Fibroblast of skin of left quadriceps (primary cell): ENCODE results near the gene ANKMY1.

Experiments used
- DNase-seq, 2 experiments: peaks; one replicate each; pipeline ENCODE4 v3.0.0-alpha.2; 2013; ENCODE audit warnings: low read depth in 2 of 2

ANKMY1 gene

DNA sequence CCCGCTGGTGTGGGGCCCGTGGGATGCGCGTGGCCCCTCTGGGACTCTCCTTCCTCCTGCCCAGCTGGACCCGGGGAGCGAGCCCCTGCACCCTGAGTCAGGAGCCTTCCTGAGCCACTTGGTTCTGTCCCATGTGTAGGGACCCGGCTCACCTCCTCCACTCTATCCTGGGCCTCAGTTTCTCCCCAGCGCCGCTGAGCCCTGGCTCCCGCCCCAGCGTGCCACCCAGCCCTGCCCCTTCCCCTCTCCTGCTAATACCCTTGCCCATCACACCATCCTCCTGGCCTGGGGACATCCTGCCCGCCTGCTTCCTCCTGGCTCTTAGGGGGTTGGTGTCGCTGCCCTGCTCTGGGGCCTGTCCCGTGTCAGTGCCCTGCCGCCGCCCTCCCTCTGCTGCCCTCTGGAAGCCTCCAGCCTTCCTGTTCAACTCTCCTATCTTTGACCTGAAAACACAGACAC is 97.5 kb downstream of the ANKMY1 start:
- DNase-seq, result no peak

DNA sequence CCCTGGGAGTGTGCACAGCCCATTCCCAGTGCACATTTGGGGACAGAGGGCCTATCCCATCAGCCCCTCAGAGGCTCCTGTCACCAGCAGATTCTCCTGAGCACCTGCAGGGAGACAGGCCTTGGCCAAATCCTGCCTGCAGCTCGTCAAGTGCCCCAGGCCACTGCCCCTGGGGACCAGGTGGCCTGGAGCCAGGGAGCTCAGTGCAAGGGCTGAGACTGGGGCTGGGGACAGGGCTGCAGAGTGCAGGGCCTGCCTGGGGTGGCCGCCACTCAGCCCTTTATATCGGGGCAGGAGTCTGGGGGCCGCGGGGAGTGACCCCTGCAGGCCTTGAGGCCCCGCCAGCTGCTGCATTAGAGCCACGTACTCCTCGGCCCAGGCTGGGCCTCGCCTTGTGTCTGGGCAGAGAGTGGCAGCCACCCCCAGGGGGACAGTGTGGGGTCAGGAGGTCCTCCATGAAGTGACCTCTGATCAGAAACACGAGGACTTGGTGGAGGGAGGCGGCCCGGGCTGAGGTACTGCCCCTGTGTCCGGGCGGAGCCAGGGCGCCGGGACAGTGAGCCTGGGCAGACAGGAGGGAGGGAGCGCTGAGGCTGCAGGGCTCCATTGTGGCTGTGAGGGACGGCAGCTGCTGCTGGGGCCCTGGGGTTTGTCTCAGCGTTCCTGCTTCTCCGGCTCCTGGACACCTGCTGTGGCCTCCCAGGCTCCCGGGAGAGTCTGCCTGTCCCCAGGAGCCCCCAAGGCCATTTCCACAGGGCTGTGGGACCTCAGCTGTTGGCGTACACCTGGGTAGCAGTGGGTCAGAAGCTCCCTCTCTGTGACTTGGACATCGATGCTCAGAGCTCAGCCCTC is 98.2 kb downstream of the ANKMY1 start:
- DNase-seq, result no peak

GRCh38 chr2:240458900-240459391 is 98.8 kb downstream of the ANKMY1 start:
- no peak for DNase-seq

DNA sequence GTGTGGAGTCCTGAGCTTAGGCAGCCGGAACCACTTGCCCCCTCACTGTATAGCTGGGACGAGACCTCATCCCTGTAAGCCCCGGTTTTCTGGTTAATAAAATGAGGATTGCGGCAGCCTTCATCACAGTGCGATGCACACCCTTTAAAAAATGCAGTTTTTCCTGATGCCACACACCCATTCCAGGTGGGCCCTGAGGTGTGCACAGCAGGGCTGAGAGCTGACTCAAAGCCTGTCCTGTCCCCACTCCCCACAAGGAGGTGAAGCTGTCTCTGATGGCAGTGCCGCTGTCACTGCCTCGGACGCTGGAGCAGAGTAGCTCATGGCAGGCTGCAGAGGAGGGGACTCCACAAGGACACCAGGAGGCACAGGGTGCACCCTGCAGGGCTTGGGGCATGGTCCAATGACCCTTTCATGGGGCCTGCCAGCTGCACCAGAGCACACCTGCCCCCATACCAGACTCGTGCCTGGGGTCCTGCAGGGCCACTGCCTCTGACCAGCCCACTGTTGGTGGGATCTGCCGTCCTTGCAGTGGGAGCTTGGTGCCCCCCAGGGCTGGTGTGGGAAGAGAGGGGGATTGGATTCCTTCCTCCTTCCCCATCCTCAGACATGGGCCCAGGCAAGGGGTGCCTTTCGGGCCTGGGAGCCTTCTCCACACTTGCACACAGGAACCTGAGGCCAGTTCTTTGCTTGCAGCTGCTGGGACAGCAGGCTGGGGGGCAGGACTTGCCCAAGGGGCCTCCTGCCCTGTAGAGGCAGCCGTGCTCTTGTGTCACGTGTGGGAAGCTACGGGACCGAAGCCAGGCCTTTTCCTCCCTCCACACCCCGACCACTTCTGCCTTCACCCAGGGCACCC is 99.5 kb downstream of the ANKMY1 start:
- DNase-seq, result no peak

DNA sequence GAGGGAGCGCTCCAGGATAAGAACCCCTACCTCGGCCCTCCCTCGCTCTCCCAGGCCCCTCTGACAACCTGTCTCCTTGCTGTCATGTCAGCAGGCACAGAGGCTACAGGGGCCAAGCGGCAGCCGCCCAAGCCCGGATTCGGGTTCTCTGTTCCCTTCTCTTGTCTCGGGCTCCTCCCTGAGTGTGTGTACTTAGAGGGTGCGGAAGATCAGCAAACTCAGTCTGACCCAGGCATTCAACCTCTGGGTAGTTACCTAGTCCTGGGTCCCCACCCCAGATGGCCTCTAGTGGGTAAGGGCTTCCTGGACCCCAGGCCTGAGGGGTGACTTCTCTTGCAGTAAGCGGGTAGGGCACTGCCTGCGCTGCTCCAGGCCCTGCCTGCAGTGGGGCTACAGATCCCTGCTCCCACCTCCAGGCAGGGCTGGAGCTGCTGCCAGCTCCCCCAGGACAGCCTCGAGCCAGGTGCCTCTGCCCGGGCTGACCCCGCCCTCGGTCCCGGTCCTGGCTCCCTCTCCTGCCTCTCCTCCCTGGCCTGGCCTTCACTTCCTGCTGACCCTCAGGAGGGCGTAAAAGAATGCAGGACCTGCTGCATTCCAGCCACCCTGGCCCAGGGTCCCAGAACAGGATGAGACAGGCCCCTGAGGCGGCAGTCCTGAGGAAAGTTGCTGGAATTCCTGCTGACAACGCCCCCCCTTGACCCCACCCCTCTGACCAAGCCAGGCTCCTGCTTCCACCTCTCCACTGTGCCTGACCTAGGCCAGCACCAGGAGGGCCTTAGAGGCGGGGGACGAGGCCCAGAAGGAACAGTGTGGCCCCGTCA is 100.4 kb downstream of the ANKMY1 start:
- no peak for DNase-seq

- no peak for DNase-seq
Measured at GRCh38 chr2:240456447-240457222, 101.2 kb downstream of the ANKMY1 start.

DNA sequence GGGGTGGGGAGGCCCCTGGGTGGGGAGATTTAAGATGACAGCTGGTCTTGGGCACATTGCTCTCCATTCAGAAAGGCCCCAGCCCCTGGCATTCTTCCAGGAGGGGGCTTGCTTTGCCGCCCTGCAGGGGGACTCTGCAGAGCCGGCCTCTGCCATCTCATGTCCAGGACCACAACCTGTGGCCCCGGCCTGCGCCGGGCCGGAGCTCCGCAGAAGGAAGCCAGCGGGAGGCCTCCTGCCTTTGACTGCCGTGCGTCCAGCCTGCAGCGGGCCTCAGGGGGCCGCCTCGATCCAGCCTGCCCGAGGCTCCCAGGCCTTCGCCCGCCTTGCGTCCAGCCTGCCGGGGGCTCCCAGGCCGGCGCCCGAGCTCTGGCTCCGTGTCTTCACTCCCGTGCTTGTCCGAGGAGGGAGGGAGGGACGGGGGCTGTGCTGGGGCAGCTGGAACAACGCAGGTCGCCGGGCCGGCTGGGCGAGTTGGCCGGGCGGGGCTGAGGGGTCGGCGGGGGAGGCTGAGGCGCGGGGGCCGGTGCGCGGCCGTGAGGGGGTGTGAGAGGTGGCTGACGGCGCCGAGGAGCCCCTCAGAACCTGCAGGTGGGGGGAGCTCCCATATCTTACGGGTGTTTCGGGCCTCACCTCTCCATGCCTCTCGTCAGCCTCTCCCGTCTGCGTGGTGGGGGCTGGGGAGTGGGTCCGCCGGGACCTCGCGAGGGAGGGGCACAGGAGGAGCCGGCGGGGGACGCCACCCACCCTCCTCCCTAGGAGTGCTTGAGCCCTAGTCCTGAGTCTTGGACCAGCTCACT is 101.9 kb downstream of the ANKMY1 start:
- no peak for DNase-seq

DNA sequence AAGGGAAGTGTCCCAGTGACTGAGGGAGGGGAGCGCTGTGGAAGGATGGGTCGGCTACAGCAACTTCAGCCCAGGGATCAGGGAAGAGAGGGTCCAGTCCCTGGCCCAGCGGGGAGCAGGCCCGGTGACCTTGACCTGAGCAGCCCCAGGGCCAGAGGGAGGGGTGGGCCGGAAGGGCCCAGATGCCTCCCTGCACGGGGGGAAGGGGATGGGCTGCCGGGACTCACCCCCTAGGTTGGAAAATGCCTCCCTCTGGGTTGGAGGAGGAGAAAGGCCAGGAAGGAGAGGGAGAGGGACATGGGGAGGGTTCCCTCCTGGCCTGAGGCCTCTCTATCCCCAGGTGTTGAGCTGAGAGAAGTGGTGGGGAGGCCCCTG is 102.5 kb downstream of the ANKMY1 start:
- no peak for DNase-seq

DNA sequence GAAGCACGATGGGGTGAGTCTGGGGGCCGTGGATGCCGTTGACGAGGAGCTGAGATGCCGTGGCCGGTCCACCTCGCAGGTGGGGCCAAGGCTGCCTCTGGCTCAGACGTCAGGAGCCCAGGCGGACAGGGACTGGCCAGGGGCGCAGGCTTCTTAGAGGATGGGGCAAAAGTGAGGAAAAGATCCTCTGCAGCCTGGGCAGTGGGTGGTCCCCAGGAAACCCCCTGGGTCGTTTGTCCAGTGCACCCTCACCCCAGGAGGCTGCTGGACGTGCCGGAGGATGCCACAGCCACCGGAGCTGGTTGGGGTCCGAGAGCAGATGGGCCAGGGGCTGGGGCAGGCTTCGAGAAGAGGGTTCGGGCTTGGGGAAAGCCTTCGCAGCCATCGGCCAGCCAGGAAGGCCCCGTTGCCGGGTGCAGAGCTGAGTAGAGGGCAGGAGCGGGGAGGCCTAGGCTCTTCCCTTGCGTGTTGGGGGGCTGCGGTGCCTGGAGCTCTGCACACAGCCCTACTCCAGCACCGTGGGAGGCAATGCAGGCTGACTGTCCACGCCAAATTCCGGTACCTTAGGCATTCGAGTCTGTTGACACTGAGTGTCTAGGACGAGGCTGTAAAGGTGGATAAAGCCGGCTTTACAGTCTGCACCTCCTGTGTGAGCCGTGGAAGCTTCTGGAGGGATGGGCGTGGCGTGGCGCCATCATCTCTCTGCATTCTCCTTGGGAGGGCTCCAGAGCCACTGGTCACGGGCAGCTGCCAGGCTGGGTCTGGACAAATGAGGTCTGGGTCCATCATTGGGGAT is 103.5 kb downstream of the ANKMY1 start:
- no peak for DNase-seq

- DNase-seq, result no peak
Measured at GRCh38 chr2:240453461-240454105, 104.2 kb downstream of the ANKMY1 start.

GRCh38 chr2:240452462-240453256 is 105.1 kb downstream of the ANKMY1 start:
- no peak for DNase-seq

- no peak for DNase-seq
Measured at GRCh38 chr2:240451791-240452461, 105.9 kb downstream of the ANKMY1 start.

GRCh38 chr2:240451108-240451611 is 106.6 kb downstream of the ANKMY1 start:
- DNase-seq, result no peak

GRCh38 chr2:240450532-240451107 is 107.2 kb downstream of the ANKMY1 start:
- no peak for DNase-seq

DNA sequence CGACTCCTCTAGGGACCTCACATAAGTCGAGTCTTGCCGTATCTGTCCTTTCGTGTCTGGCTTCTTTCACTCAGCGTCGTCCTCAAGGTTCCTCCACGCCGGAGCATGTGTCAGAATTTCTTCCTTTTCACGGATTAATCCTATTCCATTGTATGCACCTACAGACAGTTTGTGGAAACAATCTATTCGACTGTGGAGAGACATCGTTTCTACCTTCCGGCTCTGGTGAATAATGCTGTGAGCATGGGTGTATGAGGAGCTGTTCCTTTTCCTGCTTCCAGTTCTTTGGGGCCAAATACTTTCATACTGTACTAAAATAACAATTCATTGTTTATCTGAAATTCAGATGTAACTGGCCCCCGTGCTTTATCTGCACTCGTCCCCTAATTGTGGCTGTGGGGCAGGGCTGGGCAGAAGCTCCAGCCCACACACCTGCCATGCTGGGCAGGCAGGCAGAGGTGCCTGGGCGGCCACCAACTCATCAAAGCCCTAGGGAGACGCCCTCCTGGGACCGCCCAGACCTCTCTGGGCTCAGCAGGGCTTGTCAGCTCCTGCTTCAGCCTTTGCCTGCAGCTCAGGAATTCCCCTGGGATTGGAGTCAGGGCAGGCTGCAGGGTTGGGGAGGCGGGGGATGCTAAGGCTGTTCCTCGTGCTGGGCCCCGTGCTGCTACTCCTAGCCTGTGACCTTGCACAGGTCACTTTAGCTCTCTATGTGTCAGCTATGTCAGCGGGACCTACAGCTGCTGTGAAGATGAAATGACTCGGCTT is 107.8 kb downstream of the ANKMY1 start:
- no peak for DNase-seq
